ENCODE results near the gene HOXD11.

DNA sequence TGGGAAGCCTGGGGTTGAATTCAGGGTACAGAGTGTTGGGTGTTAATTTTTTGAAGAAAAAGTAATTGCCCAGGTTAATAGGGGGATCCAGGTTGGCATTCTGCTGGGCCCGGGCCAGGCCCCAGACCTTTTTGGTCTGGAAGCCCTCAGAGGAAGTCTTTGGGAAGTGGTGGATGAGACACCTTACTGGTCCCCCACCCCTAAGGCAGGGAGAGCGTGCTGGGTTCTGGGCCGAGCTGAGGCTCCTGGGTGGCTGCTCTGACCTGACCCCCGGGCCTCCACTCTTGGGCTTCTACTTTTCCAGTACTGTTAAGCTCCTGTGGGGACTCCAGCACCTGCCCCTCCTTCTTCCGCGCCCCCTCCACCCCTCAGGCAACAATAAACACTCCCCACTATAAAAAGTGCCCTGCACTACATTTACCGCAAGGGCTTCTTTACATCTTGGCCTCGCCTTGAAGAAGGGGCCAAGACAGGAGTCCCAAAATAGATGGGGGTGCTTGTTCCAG, 49.3 kb downstream of the HOXD11 start:
- TF ChIP-seq, protein P1, sequence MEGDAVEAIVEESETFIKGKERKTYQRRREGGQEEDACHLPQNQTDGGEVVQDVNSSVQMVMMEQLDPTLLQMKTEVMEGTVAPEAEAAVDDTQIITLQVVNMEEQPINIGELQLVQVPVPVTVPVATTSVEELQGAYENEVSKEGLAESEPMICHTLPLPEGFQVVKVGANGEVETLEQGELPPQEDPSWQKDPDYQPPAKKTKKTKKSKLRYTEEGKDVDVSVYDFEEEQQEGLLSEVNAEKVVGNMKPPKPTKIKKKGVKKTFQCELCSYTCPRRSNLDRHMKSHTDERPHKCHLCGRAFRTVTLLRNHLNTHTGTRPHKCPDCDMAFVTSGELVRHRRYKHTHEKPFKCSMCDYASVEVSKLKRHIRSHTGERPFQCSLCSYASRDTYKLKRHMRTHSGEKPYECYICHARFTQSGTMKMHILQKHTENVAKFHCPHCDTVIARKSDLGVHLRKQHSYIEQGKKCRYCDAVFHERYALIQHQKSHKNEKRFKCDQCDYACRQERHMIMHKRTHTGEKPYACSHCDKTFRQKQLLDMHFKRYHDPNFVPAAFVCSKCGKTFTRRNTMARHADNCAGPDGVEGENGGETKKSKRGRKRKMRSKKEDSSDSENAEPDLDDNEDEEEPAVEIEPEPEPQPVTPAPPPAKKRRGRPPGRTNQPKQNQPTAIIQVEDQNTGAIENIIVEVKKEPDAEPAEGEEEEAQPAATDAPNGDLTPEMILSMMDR (IDR thresholded peaks at IDR 0.05) = no peak
- no peak for TF ChIP-seq EP300 (IDR thresholded peaks at IDR 0.05)

All from stomach (tissue), 4 donors.